Neural progenitor cell (in vitro differentiated cells): ENCODE measurements around the gene MPZL1. TPM values are rescaled to one million over a fixed set of nuclear protein-coding genes. Genes with fewer than 3 reads are reported as not detected.
A peak's percentile ranks its signal among the peaks of the same experiment; 100 is the strongest.

Source experiments
- DNase-seq: peaks from one replicate; pipeline ENCODE4 v3.0.0-alpha.2; 2016; ENCODE audit warnings: low spot score
- H2AFZ ChIP-seq: fragments of 200-600 bp; sonication (generic); replicated peaks from 2 replicates; pipeline ENCODE4 v1.6.1; 2016; ENCODE audit warnings: antibody characterized with exemption
- H3F3A ChIP-seq: fragments of 200-600 bp; sonication (generic); 2 replicates; pipeline ENCODE4 v1.6.1; 2016; ENCODE audit warnings: antibody characterized with exemption, low read depth
- H3K27ac ChIP-seq: fragments of 200-600 bp; sonication (generic); 2 replicates; pipeline ENCODE4 v1.5.1; 2016; ENCODE audit warnings: mild to moderate bottlenecking
- H3K27me3 ChIP-seq: fragments of 200-600 bp; sonication (generic); 2 replicates; pipeline ENCODE4 v1.6.1; 2016; ENCODE audit warnings: mild to moderate bottlenecking, moderate library complexity
- H3K36me3 ChIP-seq: fragments of 200-600 bp; sonication (generic); 2 replicates; pipeline ENCODE4 v1.5.1; 2016
- H3K4me1 ChIP-seq: fragments of 200-600 bp; sonication (generic); 2 replicates; pipeline ENCODE4 v1.6.1; 2016; ENCODE audit warnings: mixed run types
- H3K4me2 ChIP-seq: fragments of 200-600 bp; sonication (generic); 2 replicates; pipeline ENCODE4 v1.6.1; 2016
- H3K4me3 ChIP-seq: fragments of 200-600 bp; sonication (generic); 2 replicates; pipeline ENCODE4 v1.5.1; 2016
- H3K79me2 ChIP-seq: fragments of 200-600 bp; sonication (generic); 2 replicates; pipeline ENCODE4 v1.6.1; 2016; ENCODE audit warnings: low read depth
- H3K9ac ChIP-seq: fragments of 200-600 bp; sonication (generic); 2 replicates; pipeline ENCODE4 v1.6.1; 2016
- H3K9me3 ChIP-seq: fragments of 200-600 bp; sonication (generic); 2 replicates; pipeline ENCODE4 v1.5.1; 2016; ENCODE audit warnings: low read depth
- H4K20me1 ChIP-seq: fragments of 200-600 bp; sonication (generic); 2 replicates; pipeline ENCODE4 v1.6.1; 2016; ENCODE audit warnings: low read depth
- H3K27ac Mint-ChIP-seq: 3 replicates; pipeline ENCODE4 v1.8.0; 2021; ENCODE audit warnings: mixed read lengths
- H3K27me3 Mint-ChIP-seq: 2 replicates; pipeline ENCODE4 v1.8.0; 2022; ENCODE audit warnings: low read depth, mild to moderate bottlenecking, inconsistent platforms, moderate library complexity, mixed read lengths; ENCODE audit not compliant: insufficient read depth
- H3K36me3 Mint-ChIP-seq: 3 replicates; pipeline ENCODE4 v1.8.0; 2021; ENCODE audit warnings: mixed read lengths
- H3K4me1 Mint-ChIP-seq: 3 replicates; pipeline ENCODE4 v1.8.0; 2021; ENCODE audit warnings: mixed read lengths
- H3K4me3 Mint-ChIP-seq: 3 replicates; pipeline ENCODE4 v1.8.0; 2021; ENCODE audit warnings: mild to moderate bottlenecking, moderate library complexity, mixed read lengths
- H3K9me3 Mint-ChIP-seq: 3 replicates; pipeline ENCODE4 v1.8.0; 2020; ENCODE audit warnings: mixed read lengths
- EZH2 ChIP-seq: fragments of 200-600 bp; sonication (generic); IDR thresholded peaks from 2 replicates; pipeline ENCODE4 v1.6.1; 2017; ENCODE audit warnings: antibody characterized with exemption, mild to moderate bottlenecking, moderate library complexity
- EZH2phosphoT487 ChIP-seq: fragments of 200-600 bp; sonication (generic); IDR thresholded peaks from 2 replicates; pipeline ENCODE4 v1.6.1; 2017; ENCODE audit warnings: antibody characterized with exemption
- total RNA-seq: library from RNA; depleted of rRNA; stranded (reverse); fragments of >200 nt; gene quantifications from 2 replicates; pipeline ENCODE4 v1.2.3, GENCODE V29; 2015; ENCODE audit warnings: low replicate concordance
- TF ChIP-seq, protein P1 (sequence below): fragments of 200-600 bp; sonication (generic); IDR thresholded peaks from 2 replicates; pipeline ENCODE4 v1.5.1; 2017; ENCODE audit warnings: antibody characterized with exemption, mild to moderate bottlenecking

The MPZL1 gene
- total RNA-seq, 1 donor from 2014 or later, result 125 TPM

DNA sequence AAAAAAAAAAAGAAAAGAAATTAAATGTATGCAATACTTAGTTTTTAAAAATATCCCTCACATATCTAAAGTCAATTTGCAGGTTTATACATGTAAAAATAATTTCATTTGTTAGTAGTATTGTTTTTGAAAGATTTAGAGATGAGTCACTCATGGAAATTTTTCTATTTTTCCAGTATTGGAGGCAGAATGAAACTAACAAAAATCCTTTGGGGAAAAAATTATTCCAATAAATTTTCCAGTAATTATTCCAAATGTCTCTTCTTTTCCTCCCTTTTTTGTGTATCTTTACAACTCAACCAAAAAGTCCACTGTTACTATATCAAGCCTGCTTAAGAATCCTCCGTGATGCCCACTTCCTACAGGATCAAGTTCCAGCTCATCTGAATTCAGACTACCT, 29.9 kb downstream of the MPZL1 start:
- H3K9me3 Mint-ChIP-seq, result no peaks in the 10 kb centered on the region
- no peak overlapping the region for H3K4me3 Mint-ChIP-seq
- H3K9ac ChIP-seq, result no peak overlapping the region
- H3K79me2 ChIP-seq, result peaks cover 98% of the 10 kb centered on the region
- H3K27ac Mint-ChIP-seq, result no peak overlapping the region
- no peaks in the 10 kb centered on the region for H3K36me3 Mint-ChIP-seq
- peaks cover 87% of the 10 kb centered on the region for H4K20me1 ChIP-seq
- no peaks in the 10 kb centered on the region for H3K27me3 ChIP-seq
- peaks cover 4% of the 10 kb centered on the region for H3F3A ChIP-seq
- no peak overlapping the region for H3K4me2 ChIP-seq
- no peak overlapping the region for H2AFZ ChIP-seq
- peaks cover 6% of the 10 kb centered on the region for H3K4me1 ChIP-seq
- no peak for TF ChIP-seq EZH2
- TF ChIP-seq, protein P1, sequence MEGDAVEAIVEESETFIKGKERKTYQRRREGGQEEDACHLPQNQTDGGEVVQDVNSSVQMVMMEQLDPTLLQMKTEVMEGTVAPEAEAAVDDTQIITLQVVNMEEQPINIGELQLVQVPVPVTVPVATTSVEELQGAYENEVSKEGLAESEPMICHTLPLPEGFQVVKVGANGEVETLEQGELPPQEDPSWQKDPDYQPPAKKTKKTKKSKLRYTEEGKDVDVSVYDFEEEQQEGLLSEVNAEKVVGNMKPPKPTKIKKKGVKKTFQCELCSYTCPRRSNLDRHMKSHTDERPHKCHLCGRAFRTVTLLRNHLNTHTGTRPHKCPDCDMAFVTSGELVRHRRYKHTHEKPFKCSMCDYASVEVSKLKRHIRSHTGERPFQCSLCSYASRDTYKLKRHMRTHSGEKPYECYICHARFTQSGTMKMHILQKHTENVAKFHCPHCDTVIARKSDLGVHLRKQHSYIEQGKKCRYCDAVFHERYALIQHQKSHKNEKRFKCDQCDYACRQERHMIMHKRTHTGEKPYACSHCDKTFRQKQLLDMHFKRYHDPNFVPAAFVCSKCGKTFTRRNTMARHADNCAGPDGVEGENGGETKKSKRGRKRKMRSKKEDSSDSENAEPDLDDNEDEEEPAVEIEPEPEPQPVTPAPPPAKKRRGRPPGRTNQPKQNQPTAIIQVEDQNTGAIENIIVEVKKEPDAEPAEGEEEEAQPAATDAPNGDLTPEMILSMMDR, result no peak
- TF ChIP-seq EZH2phosphoT487, result no peak
- DNase-seq, result no peak
- H3K27ac ChIP-seq, result no peak overlapping the region
- no peaks in the 10 kb centered on the region for H3K36me3 ChIP-seq
- H3K4me1 Mint-ChIP-seq, result peaks cover 4% of the 10 kb centered on the region
- no peak overlapping the region for H3K4me3 ChIP-seq
- H3K27me3 Mint-ChIP-seq, result no peaks in the 10 kb centered on the region
- H3K9me3 ChIP-seq, result no peaks in the 10 kb centered on the region

DNA sequence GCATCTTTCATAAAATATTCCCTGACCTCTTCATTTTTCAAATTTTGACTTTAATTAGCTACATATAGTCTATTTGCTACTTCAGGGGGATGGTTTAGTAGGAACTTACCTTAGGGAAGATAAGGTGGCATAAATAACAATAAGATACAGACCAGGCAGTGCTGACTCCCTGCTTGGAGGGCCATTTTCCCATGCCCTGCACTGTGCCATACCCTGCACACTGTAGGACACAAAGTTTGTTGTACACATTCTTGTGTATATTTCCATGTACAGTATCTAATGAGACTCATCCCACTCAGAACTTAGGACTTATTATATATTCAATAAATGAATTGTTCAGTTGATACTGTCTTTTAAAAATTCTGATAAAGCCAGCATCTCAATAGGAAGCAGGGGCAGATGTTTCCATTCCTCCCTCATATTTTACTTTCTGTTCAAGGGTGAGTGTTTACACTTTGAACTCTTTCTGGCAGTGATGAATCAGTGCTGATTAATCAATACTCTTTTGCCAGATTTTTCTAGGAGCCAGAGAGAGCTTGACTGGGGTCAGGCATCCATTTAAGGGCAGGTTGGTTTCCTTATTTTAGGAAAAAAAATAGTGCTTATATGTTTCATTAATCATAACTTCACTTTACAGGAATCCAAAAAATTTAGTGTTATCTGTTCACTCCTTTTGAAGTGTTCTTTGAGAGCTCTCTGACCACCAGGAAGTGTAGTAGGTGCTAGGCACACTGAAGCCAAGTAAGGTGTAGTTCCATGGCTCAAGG, 30.6 kb downstream of the MPZL1 start:
- TF ChIP-seq, protein P1, result no peak
- TF ChIP-seq EZH2phosphoT487, result no peak
- TF ChIP-seq EZH2, result no peak
- no peaks in the 10 kb centered on the region for H3K27me3 ChIP-seq
- H3K4me3 Mint-ChIP-seq, result no peak overlapping the region
- DNase-seq, result no peak
- no peaks in the 10 kb centered on the region for H3K36me3 Mint-ChIP-seq
- no peak overlapping the region for H3K27ac ChIP-seq
- H3K36me3 ChIP-seq, result no peaks in the 10 kb centered on the region
- peaks cover 6% of the 10 kb centered on the region for H3K4me1 ChIP-seq
- H4K20me1 ChIP-seq, result peaks cover 86% of the 10 kb centered on the region
- H2AFZ ChIP-seq, result no peak overlapping the region
- H3K27me3 Mint-ChIP-seq, result no peaks in the 10 kb centered on the region
- no peak overlapping the region for H3K4me3 ChIP-seq
- no peaks in the 10 kb centered on the region for H3K9me3 Mint-ChIP-seq
- H3F3A ChIP-seq, result peaks cover 4% of the 10 kb centered on the region
- peaks cover 96% of the 10 kb centered on the region for H3K79me2 ChIP-seq
- H3K4me1 Mint-ChIP-seq, result peaks cover 4% of the 10 kb centered on the region
- no peaks in the 10 kb centered on the region for H3K9me3 ChIP-seq
- H3K4me2 ChIP-seq, result no peak overlapping the region
- H3K9ac ChIP-seq, result no peak overlapping the region
- no peak overlapping the region for H3K27ac Mint-ChIP-seq

DNA sequence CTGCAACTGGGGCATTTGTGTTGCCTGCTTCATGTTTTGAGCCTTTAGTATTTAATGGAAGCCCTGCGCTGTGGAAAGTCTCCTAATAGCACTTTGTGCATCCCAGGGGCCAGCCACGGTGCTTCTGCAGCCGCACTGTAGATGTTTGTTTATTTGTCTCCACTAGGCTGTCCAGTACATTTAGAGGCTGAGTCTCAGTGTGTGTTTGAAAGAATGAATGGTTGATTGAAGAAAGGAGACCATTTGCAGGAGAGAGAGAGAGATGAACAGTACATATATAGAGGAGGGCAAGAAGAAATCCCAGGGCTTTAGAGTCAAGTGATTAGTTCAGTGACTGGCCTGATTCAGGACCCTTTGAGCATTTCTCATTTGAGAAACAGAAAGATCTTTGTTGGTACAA, 33.9 kb downstream of the MPZL1 start:
- H3K4me1 ChIP-seq, result peaks cover 13% of the 10 kb centered on the region
- peak overlapping the region; percentile 47 for H3K27ac ChIP-seq
- Mint-ChIP-seq H3K9me3 (no peaks in the 10 kb centered on the region), H3K27ac (peak overlapping the region; percentile 8), H3K4me1 (peaks cover 12% of the 10 kb centered on the region), H3K4me3 (no peak overlapping the region), H3K27me3 (no peaks in the 10 kb centered on the region), H3K36me3 (peaks cover 5% of the 10 kb centered on the region)
- H3K9ac ChIP-seq, result no peak overlapping the region
- peaks cover 4% of the 10 kb centered on the region for H3F3A ChIP-seq
- no peak overlapping the region for H3K4me2 ChIP-seq
- H2AFZ ChIP-seq, result no peak overlapping the region
- no peaks in the 10 kb centered on the region for H3K36me3 ChIP-seq
- no peak overlapping the region for H3K4me3 ChIP-seq
- peaks cover 96% of the 10 kb centered on the region for H3K79me2 ChIP-seq
- DNase-seq, result peak; percentile 14
- no peaks in the 10 kb centered on the region for H3K27me3 ChIP-seq
- TF ChIP-seq, protein P1, result no peak
- TF ChIP-seq EZH2 (no peak), EZH2phosphoT487 (no peak)
- no peaks in the 10 kb centered on the region for H3K9me3 ChIP-seq
- H4K20me1 ChIP-seq, result peaks cover 79% of the 10 kb centered on the region
